ENCODE data around the gene KLK8. TPM values are rescaled to one million over a fixed set of nuclear protein-coding genes. Genes with fewer than 3 reads are reported as not detected.

Gene KLK8
- total and polyA plus RNA-seq, 4 donors = not detected

DNA sequence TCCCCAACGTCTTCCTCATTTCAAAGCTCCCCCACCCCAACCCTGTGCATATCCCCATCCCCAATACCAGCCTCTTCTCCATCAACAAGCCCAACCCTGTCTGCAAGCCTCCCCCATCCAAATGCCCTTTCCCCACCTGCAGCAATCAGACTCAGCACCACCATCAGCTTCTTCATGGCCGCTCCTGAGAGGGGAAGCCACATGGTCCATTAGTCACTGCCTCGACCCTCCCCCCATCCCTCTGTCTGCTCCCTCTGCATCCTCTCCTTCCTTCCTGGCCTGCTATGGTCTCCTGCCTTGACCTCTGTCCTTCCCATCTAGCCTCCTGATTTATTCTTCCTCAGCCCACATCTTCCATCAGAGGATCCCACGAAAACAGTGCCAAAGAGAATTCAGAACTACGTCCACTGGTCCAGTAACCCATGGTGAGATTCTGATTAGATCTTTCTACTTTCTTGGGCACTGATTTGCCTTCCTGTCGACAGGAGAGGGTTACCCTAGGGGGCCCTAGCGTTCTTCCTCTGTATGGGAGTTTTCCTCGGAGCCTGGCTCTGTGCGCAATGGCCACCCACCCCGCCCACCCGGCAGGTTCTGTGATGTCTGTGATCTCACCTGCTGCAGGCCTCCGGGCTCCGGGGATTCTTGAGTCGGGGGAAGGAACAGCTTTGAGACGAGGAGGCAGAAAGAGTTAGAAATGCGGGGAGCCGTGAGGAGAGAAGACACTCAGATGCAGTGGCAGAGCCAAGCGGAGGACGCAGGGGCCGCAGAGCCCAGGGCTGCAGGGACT is 33.3 kb downstream of the KLK8 start:
- no peak for DNase-seq (ENCODE audit: low spot score)
- peaks cover 0 to 2% (median 0%) of the 10 kb centered on the region in 4 donors for H3K9me3 ChIP-seq (ENCODE audit: control insufficient read depth in 4 of 4, low read length in 3 of 4)
- H3K4me1 ChIP-seq (ENCODE audit: control insufficient read depth in 4 of 4, insufficient read depth in 4 of 4, low read length in 3 of 4) = no peaks in the 10 kb centered on the region
- no peak overlapping the region for H3K27ac ChIP-seq (ENCODE audit: low read depth in 1 of 2, low read length in 2 of 2)
- no peak overlapping the region for H3K4me3 ChIP-seq (ENCODE audit: low read depth in 1 of 3, low read length in 3 of 3)
- no peak for TF ChIP-seq RXRA (IDR thresholded peaks at IDR 0.05)
- 35% methylated on average over 20 of the region's 20 CpGs for WGBS
- H3K9ac ChIP-seq (ENCODE audit: low read depth in 1 of 2, low read length in 2 of 2) = no peak overlapping the region
- H3K36me3 ChIP-seq (ENCODE audit: control insufficient read depth in 4 of 4, insufficient read depth in 3 of 4, low read depth in 1 of 4, low read length in 3 of 4) = no peaks in the 10 kb centered on the region
- peaks cover 0 to 7% (median 2%) of the 10 kb centered on the region in 4 donors for H3K27me3 ChIP-seq (ENCODE audit: control insufficient read depth in 4 of 4, insufficient read depth in 4 of 4, low read length in 3 of 4)

DNA sequence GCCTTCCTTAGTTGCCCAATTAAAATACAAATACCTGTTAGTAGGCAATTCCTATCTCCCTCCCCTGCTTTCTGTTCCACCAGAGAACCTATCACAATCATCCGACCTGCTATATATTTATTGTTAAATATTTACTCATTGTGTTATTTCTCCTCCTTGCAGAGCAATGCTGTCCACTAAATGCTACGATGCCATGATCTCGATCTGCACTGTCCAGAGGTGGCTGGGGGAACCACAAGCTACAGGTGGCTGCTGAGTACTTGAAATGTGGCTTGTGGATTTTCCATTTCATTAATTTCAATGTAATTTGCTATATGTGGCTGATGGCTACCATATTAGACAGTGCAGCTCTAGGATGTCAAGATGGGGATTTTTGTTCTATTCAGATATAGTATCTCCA is 37.1 kb downstream of the KLK8 start:
- Histone ChIP-seq H3K27ac (ENCODE audit: low read depth in 1 of 2, low read length in 2 of 2) (no peak overlapping the region), H3K9ac (ENCODE audit: low read depth in 1 of 2, low read length in 2 of 2) (no peak overlapping the region), H3K9me3 (ENCODE audit: control insufficient read depth in 4 of 4, low read length in 3 of 4) (peaks cover 0 to 8% (median 1%) of the 10 kb centered on the region in 4 donors), H3K36me3 (ENCODE audit: control insufficient read depth in 4 of 4, insufficient read depth in 3 of 4, low read depth in 1 of 4, low read length in 3 of 4) (no peaks in the 10 kb centered on the region), H3K4me3 (ENCODE audit: low read depth in 1 of 3, low read length in 3 of 3) (no peak overlapping the region), H3K4me1 (ENCODE audit: control insufficient read depth in 4 of 4, insufficient read depth in 4 of 4, low read length in 3 of 4) (no peaks in the 10 kb centered on the region), H3K27me3 (ENCODE audit: control insufficient read depth in 4 of 4, insufficient read depth in 4 of 4, low read length in 3 of 4) (peaks cover 0 to 5% (median 0%) of the 10 kb centered on the region in 4 donors)
- no peak for DNase-seq (ENCODE audit: low spot score)
- TF ChIP-seq, protein P1, sequence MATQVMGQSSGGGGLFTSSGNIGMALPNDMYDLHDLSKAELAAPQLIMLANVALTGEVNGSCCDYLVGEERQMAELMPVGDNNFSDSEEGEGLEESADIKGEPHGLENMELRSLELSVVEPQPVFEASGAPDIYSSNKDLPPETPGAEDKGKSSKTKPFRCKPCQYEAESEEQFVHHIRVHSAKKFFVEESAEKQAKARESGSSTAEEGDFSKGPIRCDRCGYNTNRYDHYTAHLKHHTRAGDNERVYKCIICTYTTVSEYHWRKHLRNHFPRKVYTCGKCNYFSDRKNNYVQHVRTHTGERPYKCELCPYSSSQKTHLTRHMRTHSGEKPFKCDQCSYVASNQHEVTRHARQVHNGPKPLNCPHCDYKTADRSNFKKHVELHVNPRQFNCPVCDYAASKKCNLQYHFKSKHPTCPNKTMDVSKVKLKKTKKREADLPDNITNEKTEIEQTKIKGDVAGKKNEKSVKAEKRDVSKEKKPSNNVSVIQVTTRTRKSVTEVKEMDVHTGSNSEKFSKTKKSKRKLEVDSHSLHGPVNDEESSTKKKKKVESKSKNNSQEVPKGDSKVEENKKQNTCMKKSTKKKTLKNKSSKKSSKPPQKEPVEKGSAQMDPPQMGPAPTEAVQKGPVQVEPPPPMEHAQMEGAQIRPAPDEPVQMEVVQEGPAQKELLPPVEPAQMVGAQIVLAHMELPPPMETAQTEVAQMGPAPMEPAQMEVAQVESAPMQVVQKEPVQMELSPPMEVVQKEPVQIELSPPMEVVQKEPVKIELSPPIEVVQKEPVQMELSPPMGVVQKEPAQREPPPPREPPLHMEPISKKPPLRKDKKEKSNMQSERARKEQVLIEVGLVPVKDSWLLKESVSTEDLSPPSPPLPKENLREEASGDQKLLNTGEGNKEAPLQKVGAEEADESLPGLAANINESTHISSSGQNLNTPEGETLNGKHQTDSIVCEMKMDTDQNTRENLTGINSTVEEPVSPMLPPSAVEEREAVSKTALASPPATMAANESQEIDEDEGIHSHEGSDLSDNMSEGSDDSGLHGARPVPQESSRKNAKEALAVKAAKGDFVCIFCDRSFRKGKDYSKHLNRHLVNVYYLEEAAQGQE (IDR thresholded peaks at IDR 0.05) = no peak
- TF ChIP-seq NR2F2 (IDR thresholded peaks at IDR 0.05) = no peak
- TF ChIP-seq HNF4G (IDR thresholded peaks at IDR 0.05) = no peak
- TF ChIP-seq, protein P2, sequence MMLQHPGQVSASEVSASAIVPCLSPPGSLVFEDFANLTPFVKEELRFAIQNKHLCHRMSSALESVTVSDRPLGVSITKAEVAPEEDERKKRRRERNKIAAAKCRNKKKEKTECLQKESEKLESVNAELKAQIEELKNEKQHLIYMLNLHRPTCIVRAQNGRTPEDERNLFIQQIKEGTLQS (IDR thresholded peaks at IDR 0.05) = no peak
- TF ChIP-seq GABPA (IDR thresholded peaks at IDR 0.05 in 1 of 2, conservative IDR thresholded peaks at IDR 0.05 in 1 of 2) = no peak
- TF ChIP-seq EGR1 (IDR thresholded peaks at IDR 0.05; ENCODE audit: low read depth in 2 of 2) = no peak
- WGBS = 67% methylated on average over 3 of the region's 3 CpGs

DNA sequence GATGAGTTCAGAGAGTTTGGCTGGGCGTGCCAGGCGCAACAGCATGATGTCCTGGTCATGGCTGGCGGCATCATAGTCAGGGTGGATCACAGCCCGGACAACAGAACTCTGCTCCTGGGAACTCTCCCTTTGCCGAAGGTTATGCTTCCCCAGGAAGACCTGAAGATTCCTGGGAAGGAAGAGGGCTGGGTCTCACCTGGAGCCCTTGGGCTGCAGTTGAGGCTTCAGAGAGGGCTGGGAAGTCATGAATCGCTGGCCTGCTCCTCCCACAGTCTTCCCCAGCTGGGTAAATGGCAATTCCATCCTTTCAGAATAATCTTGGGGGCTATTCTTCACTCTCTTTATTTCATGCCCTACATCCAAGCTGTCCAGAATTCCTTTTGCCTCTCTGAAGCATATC is 38.0 kb downstream of the KLK8 start:
- Histone ChIP-seq H3K27ac (ENCODE audit: low read depth in 1 of 2, low read length in 2 of 2) (no peak overlapping the region), H3K9me3 (ENCODE audit: control insufficient read depth in 4 of 4, low read length in 3 of 4) (peaks cover 0 to 8% (median 1%) of the 10 kb centered on the region in 4 donors), H3K9ac (ENCODE audit: low read depth in 1 of 2, low read length in 2 of 2) (no peak overlapping the region), H3K4me3 (ENCODE audit: low read depth in 1 of 3, low read length in 3 of 3) (no peak overlapping the region), H3K27me3 (ENCODE audit: control insufficient read depth in 4 of 4, insufficient read depth in 4 of 4, low read length in 3 of 4) (peaks cover 0 to 5% (median 0%) of the 10 kb centered on the region in 4 donors), H3K36me3 (ENCODE audit: control insufficient read depth in 4 of 4, insufficient read depth in 3 of 4, low read depth in 1 of 4, low read length in 3 of 4) (no peaks in the 10 kb centered on the region), H3K4me1 (ENCODE audit: control insufficient read depth in 4 of 4, insufficient read depth in 4 of 4, low read length in 3 of 4) (no peaks in the 10 kb centered on the region)
- TF ChIP-seq RXRA (IDR thresholded peaks at IDR 0.05) (no peak), HNF4A (conservative IDR thresholded peaks at IDR 0.05) (no peak), TAF1 (conservative IDR thresholded peaks at IDR 0.05) (no peak), NR2F2 (IDR thresholded peaks at IDR 0.05) (no peak), EGR1 (IDR thresholded peaks at IDR 0.05; ENCODE audit: low read depth in 2 of 2) (no peak)
- TF ChIP-seq, protein P2 (IDR thresholded peaks at IDR 0.05) = no peak
- TF ChIP-seq, protein P3, sequence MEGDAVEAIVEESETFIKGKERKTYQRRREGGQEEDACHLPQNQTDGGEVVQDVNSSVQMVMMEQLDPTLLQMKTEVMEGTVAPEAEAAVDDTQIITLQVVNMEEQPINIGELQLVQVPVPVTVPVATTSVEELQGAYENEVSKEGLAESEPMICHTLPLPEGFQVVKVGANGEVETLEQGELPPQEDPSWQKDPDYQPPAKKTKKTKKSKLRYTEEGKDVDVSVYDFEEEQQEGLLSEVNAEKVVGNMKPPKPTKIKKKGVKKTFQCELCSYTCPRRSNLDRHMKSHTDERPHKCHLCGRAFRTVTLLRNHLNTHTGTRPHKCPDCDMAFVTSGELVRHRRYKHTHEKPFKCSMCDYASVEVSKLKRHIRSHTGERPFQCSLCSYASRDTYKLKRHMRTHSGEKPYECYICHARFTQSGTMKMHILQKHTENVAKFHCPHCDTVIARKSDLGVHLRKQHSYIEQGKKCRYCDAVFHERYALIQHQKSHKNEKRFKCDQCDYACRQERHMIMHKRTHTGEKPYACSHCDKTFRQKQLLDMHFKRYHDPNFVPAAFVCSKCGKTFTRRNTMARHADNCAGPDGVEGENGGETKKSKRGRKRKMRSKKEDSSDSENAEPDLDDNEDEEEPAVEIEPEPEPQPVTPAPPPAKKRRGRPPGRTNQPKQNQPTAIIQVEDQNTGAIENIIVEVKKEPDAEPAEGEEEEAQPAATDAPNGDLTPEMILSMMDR (IDR thresholded peaks at IDR 0.05; ENCODE audit: low read depth, low read length, missing input control) = no peak
- TF ChIP-seq, protein P1 (IDR thresholded peaks at IDR 0.05) = no peak
- 78% methylated on average over 6 of the region's 6 CpGs for WGBS
- DNase-seq (ENCODE audit: low spot score) = no peak

Data from liver (tissue), 9 donors.